Glutamatergic neuron (in vitro differentiated cells): ENCODE data around the gene MID2. TPM values are rescaled to one million over a fixed set of nuclear protein-coding genes. Genes with fewer than 3 reads are reported as not detected.
A peak's percentile ranks its signal among the peaks of the same experiment; 100 is the strongest.

ENCODE experiments used
- DNase-seq: peaks from one replicate; pipeline ENCODE4 v3.0.0; 2022
- H3K27ac Mint-ChIP-seq: one replicate; pipeline ENCODE4 v1.8.0; 2020; ENCODE audit warnings: mild to moderate bottlenecking, mixed read lengths, inconsistent platforms; ENCODE audit not compliant: unreplicated experiment
- H3K27me3 Mint-ChIP-seq: one replicate; pipeline ENCODE4 v1.8.0; 2020; ENCODE audit warnings: mild to moderate bottlenecking, moderate library complexity, mixed read lengths, inconsistent platforms; ENCODE audit not compliant: unreplicated experiment
- H3K36me3 Mint-ChIP-seq: one replicate; pipeline ENCODE4 v1.8.0; 2020; ENCODE audit warnings: mild to moderate bottlenecking, mixed read lengths, inconsistent platforms; ENCODE audit not compliant: unreplicated experiment
- H3K4me1 Mint-ChIP-seq: one replicate; pipeline ENCODE4 v1.8.0; 2020; ENCODE audit warnings: mild to moderate bottlenecking, low read depth, mixed read lengths, inconsistent platforms; ENCODE audit not compliant: unreplicated experiment
- H3K4me3 Mint-ChIP-seq: one replicate; pipeline ENCODE4 v1.8.0; 2020; ENCODE audit warnings: mild to moderate bottlenecking, mixed read lengths, inconsistent platforms; ENCODE audit not compliant: unreplicated experiment
- H3K9me3 Mint-ChIP-seq: one replicate; pipeline ENCODE4 v1.8.0; 2020; ENCODE audit warnings: mild to moderate bottlenecking, moderate library complexity, mixed read lengths, inconsistent platforms; ENCODE audit not compliant: unreplicated experiment
- total RNA-seq: library from RNA; stranded (reverse); fragmentation: NEBNext Ultra II Directional; extraction: Animal tissue kit (Norgen Biotek cat#: 25700); gene quantifications from one replicate; pipeline ENCODE4 v1.2.1, GENCODE V29; 2021; ENCODE audit not compliant: unreplicated experiment
- TF ChIP-seq, protein P1 (sequence below): fragments of 200-600 bp; sonication (generic); IDR thresholded peaks from one replicate; pipeline ENCODE4 v1.5.0; 2021; ENCODE audit not compliant: partially characterized antibody, unreplicated experiment

The MID2 gene
- total RNA-seq, 1 donor from 2014 or later, result 5.5 TPM

GRCh38 chrX:107840971-107841370, 15.3 kb downstream of the MID2 start:
- Mint-ChIP-seq H3K27me3 (peaks cover 2% of the 10 kb centered on the region), H3K27ac (no peak overlapping the region), H3K36me3 (no peaks in the 10 kb centered on the region), H3K4me1 (no peaks in the 10 kb centered on the region), H3K9me3 (peaks cover 2% of the 10 kb centered on the region), H3K4me3 (no peak overlapping the region)
- no peak for DNase-seq
- TF ChIP-seq, protein P1, sequence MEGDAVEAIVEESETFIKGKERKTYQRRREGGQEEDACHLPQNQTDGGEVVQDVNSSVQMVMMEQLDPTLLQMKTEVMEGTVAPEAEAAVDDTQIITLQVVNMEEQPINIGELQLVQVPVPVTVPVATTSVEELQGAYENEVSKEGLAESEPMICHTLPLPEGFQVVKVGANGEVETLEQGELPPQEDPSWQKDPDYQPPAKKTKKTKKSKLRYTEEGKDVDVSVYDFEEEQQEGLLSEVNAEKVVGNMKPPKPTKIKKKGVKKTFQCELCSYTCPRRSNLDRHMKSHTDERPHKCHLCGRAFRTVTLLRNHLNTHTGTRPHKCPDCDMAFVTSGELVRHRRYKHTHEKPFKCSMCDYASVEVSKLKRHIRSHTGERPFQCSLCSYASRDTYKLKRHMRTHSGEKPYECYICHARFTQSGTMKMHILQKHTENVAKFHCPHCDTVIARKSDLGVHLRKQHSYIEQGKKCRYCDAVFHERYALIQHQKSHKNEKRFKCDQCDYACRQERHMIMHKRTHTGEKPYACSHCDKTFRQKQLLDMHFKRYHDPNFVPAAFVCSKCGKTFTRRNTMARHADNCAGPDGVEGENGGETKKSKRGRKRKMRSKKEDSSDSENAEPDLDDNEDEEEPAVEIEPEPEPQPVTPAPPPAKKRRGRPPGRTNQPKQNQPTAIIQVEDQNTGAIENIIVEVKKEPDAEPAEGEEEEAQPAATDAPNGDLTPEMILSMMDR, result no peak

DNA sequence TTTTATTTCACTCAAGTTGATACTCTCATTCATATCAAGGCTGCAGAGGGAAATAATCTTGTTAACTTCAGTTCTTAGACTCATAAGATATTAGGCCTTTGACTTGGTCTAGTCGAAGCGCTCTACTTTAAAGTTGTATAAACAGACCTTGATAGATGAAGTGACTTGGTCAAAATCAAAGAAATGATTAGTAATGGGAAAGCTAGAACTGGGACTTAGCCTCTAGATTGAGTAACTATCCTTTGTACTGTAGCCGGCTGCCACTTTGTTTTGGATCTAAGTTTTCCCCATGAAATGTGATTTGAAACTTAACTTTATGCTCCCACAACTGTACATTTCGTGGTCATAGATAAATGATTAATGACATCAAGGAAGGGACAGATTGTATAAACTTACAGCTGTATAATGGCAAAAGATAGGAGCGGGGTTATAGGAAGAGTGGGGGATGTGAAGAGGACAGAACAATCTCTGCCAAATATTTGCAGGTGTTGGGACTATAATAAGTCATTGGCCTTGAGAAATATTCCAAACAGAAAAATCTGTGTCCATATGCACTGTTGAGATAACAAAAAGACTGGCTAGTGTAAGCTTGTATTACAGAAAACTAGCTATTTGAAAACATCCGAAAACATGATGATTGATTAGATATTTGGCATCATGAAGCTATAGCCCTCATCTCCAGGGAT, 17.2 kb downstream of the MID2 start:
- H3K27ac Mint-ChIP-seq, result no peak overlapping the region
- peaks cover 2% of the 10 kb centered on the region for H3K27me3 Mint-ChIP-seq
- DNase-seq, result no peak
- H3K36me3 Mint-ChIP-seq, result no peaks in the 10 kb centered on the region
- H3K4me3 Mint-ChIP-seq, result no peak overlapping the region
- H3K4me1 Mint-ChIP-seq, result no peaks in the 10 kb centered on the region
- peaks cover 1% of the 10 kb centered on the region for H3K9me3 Mint-ChIP-seq
- TF ChIP-seq, protein P1, result no peak

DNA sequence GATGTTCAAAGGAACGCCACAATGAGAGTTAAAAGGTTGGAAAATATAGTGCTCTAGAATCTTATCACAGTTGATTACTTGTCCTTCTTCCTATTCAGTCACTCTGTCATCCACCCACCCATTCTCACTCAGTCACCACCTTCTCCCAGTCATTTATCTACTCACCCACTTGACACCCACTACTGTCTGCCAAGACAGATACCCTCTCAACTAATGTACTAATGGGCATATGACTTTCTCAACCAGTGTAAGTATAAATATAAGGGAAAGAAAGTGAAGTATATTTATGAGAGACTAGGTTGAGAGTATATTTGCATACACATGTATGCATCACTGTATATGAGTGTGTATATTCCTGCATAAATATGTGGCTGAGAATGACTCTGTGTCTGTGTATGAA, 20.0 kb downstream of the MID2 start:
- no peaks in the 10 kb centered on the region for H3K27me3 Mint-ChIP-seq
- H3K9me3 Mint-ChIP-seq, result no peaks in the 10 kb centered on the region
- TF ChIP-seq, protein P1, result no peak
- no peak for DNase-seq
- H3K27ac Mint-ChIP-seq, result no peak overlapping the region
- no peak overlapping the region for H3K4me3 Mint-ChIP-seq
- no peaks in the 10 kb centered on the region for H3K4me1 Mint-ChIP-seq
- no peaks in the 10 kb centered on the region for H3K36me3 Mint-ChIP-seq

DNA sequence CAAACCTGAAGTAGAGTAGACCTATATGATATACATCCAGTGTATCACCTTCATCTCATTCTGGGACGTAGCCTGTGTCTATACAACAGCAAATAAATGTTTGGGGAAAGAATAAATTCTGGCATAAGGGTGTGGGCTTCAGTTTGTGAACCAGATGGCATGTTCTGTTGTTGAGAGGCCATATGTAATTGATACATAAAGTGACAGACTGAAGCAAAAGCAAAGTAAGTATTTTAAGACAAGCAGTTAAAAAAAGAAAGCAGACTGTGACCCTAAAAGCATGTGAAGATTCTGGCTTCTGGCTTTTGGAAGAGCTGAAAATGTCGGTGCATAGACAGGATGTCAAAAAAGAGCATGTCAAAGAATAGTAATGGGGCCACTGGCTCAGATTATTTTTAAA, 22.9 kb downstream of the MID2 start:
- H3K27me3 Mint-ChIP-seq, result peaks cover 1% of the 10 kb centered on the region
- H3K4me1 Mint-ChIP-seq, result no peaks in the 10 kb centered on the region
- H3K4me3 Mint-ChIP-seq, result no peak overlapping the region
- TF ChIP-seq, protein P1, result no peak
- no peaks in the 10 kb centered on the region for H3K36me3 Mint-ChIP-seq
- no peak for DNase-seq
- H3K27ac Mint-ChIP-seq, result no peak overlapping the region
- no peaks in the 10 kb centered on the region for H3K9me3 Mint-ChIP-seq

- Mint-ChIP-seq H3K27ac (peak overlapping the region; percentile 76), H3K36me3 (no peaks in the 10 kb centered on the region), H3K4me3 (no peak overlapping the region), H3K27me3 (peaks cover 1% of the 10 kb centered on the region), H3K4me1 (no peaks in the 10 kb centered on the region), H3K9me3 (no peaks in the 10 kb centered on the region)
- DNase-seq, result no peak
- TF ChIP-seq, protein P1, result no peak
Measured at GRCh38 chrX:107849747-107850421, 24.2 kb downstream of the MID2 start.
